GM19193 (cell line): ENCODE measurements around the gene ZCCHC17.

ENCODE experiments used
- POLR2A ChIP-seq: IDR thresholded peaks from 4 replicates; pipeline ENCODE4 v1.6.1; 2011; ENCODE audit not compliant: insufficient read depth, insufficient read length; ENCODE audit errors: extremely low read depth

The ZCCHC17 gene, protein sequence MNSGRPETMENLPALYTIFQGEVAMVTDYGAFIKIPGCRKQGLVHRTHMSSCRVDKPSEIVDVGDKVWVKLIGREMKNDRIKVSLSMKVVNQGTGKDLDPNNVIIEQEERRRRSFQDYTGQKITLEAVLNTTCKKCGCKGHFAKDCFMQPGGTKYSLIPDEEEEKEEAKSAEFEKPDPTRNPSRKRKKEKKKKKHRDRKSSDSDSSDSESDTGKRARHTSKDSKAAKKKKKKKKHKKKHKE

DNA sequence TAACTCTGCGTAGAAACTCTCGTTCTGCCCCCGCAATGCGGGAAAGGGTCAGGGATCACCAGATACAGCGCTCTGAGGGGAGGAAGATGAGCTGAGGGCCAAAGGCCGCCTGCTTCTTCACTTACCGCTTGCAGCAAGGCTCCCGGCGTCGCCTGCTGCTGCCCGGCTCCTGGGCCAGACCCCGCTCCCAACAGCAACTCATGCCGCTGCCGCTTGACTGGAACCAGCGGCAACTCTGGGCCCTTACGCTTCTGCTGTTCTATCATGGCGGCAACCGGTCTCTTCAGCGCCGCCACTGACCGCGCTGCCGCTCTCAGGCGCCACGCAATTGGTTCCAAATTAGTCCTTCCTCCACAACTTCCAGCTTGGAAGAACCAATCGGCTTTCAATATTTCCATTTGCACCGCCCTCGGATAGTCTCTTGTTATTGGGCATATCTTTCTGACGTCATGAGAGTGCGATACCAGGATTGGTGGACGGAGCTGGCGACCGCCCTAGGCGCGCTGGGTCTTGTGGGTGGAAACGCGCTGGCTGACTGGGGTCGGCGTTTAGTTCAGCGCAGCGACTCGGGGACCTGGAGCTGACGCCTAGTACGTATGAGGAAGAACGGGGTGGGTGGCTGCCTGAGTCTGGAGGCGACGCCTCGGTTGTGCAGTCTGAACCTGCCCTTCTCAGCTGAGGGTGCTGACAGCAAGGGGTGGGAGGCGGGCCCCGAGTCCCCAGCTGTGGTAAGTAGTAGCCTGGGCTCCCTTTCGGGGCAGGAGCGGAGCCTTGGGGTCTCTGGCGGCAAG is at the start of gene ZCCHC17, which contains the start of gene SNRNP40:
TSS of gene ZCCHC17 (plus strand) at position 547 of the 791 bp plus-strand sequence. CDS start 13,067 bp downstream, outside the sequence.
TSS of gene SNRNP40 (minus strand) at position 303 of the 791 bp plus-strand sequence. CDS start at position 266, 37 bp downstream.
- TF ChIP-seq POLR2A = peak; percentile 96

DNA sequence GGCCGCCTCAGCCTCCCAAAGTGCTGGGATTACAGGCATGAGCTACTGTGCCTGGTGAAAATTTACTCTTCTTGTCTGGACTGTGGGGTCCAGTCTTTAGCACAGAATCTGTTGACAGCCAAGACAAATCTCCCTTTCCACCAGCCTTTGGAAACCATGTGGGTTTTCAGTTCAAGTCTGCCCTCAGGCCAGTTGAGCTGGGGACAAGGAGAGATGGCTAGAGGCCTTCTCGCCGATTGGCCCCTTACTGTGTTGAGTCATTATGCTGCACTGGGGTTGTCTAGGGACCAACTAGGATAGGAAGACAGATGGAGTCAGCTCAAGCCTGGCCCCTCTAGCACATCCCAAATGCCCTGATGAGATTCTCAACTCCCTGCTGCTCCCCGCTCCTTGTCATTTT is 48.6 kb upstream of the ZCCHC17 start:
- no peak for TF ChIP-seq POLR2A

DNA sequence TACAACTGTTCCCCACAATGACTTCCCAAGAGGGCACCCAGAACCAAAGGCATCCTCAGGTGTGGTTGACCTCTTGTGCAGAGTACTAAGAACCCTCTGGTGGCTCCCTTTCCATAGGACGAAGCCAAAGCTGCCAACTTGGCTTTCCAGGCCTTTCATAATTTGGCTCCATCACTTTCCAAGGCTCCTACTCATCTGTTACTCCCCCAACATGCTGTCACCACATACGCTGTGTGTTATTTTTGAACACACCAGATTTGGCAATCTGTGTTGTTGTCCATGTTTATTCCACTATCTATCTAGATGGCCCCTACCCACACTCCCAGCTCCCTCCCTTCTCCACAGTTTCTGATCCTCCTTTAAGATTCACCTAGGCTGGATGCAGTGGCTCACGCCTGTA is 47.0 kb upstream of the ZCCHC17 start:
- no peak for TF ChIP-seq POLR2A

DNA sequence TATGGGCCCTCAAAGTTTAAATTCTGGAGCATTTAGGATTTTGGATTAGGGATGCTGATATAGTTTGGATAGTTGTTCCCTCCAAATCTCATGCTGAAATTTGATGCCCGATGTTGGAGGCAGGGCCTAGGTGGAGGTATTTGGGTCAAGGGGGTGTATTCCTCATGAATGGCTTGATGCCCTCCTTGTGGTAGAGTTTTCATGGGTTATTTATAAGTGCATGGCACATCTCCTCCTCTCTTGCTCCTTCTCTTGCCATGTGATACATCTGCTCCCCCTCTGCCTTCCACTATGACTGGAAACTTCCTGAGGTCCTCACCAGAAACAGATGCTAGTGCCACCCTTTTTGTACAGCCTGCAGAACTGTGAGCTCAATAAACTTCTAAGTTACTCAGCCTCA is 39.6 kb upstream of the ZCCHC17 start:
- TF ChIP-seq POLR2A = no peak

DNA sequence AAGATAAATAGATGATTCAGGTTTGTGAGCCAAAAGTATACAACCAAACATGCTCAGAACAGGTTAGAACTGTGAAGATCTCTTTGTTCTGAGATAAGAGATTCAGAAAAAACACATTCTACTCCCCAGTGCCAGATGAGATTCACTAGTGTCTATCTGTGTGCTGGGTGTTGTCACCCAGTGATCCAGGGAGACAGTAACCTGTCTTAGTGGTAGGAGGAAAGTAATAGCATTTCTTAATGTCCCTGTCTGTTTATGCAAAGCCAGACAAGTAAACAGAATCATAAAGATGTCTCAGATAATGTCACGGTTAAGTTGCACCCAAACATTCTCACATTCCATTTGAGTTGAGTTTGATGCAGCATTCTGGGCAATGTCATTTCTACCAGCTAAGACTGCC is 38.3 kb upstream of the ZCCHC17 start:
- no peak for TF ChIP-seq POLR2A

DNA sequence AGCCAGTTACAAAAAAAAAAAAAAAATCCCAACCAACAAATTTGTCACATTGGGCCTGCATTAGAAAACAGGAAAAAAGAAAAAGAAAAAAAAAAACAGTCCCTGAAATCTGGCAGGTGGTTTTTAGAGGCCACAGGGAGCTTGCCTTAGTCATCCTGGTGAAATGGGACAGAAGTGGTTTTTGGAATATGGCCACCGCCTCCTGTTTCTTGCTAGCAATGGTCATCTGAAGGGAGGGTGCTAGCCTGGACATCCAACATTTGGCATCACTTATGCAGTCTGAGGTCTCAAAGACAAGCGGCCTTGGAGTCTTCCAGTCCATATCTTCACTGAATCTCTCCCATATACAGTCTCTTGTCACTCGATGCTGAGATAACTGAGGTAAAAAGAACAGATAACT is 37.1 kb upstream of the ZCCHC17 start:
- no peak for TF ChIP-seq POLR2A

DNA sequence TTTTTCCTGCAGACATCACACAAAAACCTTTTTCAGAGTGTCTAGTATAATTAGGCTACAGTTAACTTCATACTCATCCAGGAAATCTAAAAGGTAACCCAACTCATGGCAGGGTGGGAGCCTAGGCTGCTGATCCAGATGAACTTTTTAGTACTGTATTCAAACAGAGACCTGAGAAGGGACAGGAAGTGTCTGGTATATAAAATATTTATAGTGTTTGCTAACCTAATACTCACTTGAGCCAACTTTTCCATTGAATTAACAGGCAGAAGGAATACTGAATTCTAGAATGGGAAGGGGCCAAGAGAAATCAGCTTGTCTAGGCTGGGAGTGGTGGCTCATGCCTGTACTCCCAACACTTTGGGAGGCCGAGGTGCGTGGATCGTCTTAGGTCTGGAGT is 34.9 kb upstream of the ZCCHC17 start:
- no peak for TF ChIP-seq POLR2A

DNA sequence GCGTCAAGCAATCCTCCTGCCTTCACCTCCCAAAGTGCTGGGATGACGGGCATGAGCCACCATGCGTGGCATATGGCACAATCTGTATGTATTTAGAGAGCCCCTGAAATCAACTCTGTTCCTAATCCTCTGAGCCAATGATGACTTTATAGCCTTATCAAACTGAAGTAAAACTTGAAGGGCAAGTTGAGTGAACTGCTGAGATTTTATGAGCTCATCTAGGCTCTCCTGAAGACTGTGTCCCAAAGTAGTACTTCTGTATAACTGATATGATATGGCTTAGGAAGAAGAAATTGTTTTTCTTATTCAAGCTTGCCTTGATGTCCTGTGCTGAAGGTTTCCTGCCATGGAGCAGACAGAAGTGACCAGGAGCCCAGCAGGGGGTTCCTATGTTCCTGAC is 33.4 kb upstream of the ZCCHC17 start:
- no peak for TF ChIP-seq POLR2A

DNA sequence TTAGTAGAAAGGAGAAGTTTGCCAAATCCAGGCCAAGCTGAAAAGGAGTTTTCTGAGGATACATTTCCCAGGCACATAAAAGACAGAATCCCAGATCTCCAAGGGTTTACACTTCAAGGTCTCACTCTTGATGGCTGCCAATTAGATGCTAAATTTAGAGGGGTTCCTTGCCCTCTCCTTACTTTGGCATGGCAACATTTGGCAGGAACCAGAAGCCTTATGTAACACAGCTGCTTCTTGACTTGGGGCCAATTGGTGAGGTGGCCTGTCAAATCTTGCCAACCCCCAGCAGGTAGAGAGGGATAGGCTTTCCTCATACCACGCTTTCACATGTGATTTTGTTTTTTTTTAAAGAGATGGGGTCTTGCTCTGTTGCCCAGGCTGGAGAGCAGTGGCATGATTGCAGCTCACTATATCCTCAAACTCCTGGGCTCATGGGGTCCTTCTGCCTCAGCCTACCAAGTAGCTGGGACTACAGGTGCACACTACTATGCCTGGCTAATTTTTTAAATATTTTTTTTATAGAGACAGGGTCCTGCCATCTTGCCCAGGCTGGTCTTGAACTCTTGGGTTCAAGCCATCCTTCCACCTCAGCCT is 31.9 kb upstream of the ZCCHC17 start:
- no peak for TF ChIP-seq POLR2A

DNA sequence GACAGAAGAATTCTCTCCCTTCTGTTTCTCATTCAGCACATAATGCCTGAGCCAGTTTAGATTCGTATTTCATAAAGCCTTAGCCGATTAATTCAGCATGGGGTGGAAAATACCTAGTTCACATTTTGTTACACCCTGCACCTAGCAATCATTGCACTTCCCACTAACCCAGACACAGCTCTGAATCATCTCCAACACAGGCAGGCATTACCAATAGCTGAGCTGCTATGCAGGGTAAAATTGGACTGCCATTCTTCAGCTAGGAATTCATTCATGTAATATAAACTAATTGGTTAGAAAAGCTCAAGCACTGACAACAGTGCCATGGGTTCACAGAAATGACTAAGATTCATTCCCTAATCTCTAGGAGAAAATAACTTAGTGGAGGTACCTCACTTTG is 30.3 kb upstream of the ZCCHC17 start:
- TF ChIP-seq POLR2A = no peak

DNA sequence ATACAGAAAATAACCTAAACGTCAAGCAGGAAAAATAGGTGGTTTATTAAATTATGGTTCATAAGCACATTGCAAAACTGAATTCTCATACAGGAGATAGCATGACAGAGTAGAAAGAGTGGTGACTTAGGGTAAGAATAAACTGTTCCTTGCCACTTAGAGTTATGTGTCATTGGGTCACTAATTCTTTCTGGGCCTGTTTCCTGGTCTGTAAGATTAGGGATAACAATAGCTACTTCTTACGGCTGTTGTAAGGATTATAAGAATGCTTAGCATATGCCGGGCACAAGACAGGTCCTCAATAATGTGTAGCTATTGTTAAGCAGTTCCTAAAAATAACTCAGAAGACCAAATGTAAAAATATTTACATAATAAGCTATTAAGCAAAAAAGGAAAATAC is 24.5 kb upstream of the ZCCHC17 start:
- TF ChIP-seq POLR2A = no peak

DNA sequence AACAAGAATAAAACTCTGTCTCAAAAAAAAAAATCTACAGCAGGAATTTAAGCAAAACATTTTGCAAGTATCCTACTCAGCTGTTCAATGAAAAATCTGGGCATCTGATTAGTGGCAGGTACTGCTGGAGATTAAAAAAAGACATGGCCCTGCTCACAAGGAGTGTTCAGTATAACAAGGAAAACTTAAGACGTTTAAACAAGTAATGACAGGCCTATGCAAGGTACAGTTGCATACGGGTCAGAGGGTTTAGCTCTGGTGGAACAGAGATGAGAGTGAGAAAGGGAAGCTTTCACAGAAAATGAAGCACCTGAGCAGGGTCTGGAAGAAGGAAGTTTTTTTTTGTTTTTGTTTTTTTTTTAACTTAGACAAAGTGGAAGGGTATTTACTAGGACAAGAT is 23.2 kb upstream of the ZCCHC17 start:
- no peak for TF ChIP-seq POLR2A

DNA sequence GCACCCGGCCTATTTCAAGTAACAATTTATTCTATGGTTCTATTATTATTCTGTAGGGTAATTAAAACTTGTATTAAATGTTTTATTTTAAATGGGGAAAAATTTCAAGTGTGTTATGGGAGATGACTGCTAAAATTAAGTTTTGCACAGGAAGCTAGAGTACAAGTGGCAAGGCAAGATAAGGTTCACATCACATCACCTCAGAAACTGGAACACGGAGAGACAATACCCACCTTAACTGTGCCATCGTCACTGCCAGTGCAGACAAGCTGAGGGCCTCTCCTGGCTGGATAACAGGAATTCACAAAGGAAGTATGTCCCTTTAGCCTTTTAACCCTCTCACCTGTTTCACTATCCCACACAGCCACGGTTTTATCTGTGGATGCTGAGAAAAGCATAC is 7.8 kb upstream of the ZCCHC17 start:
- no peak for TF ChIP-seq POLR2A

DNA sequence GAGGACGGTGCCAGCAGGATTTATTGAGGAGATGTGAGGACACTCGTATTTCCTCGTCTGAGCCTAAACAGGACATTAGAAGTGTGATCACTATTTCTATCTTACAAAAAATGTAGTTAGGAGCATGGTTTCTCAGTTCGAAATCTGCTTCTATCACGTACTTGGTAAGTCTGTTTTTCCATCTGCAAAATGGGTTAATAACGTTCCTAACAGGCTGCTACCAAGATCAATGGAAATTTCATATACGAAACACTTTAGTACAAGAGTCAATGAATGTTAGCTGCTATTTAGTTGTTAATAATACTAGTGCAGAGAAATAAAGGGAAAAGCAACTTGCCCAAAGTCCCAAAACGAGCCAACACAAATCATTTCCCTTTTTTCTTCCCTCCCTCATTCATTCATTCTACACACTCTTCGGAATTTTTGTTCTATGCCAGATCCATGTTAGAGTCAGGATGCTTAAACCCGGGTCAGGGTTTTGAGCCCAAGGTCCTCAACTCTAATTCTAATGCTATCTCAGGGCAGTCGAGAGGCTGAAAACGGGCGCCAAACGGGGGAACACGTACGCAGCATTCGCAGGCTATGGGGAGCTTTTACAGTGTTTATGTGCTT is 852 bp upstream of the ZCCHC17 start:
- TF ChIP-seq POLR2A = no peak

DNA sequence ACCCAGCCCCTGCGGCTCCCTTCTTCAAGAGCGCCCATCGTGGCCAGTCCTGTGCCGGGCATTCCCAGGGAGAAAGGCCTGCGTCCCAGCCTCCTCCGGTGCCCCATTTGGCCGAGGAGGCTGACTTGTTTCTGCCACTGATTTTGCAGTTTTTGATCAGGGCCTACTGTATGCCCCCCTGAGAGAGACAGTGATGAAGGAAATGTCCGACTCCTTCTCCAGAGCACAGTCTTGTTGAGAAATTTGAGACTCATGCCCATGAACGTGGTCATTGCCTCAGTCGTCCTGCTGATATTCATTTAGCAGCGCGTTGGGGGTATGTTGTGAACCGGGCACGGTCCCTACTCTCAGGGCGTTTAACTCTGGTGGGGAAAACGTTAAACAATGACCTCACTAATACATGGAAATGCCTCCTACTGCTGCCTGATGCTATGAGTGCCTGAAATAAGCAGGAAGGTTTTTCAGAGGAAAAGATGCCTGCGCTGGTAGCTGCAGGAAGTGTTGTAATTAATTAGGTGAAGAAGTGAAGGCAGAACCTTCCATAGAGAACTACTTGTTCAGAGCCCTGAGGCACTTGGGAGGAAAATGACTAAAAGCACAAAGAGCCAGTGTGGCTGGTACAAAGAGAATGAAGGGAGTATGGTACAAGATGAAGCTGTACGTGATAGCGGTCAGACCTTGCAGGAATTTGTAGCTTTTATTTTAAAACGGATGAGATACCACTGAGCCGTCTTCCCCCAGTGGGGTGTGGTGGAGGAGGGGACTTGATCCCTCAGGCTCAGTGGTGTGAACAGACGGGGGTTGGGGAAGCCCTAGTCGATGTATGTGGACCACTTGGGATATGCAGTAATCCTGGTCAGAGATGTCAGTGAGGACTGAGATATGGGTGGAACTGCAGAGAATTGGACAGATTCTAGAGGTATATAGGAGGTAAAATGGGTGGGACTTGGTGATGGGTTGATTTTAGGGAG is 730 bp downstream of the ZCCHC17 start:
- no peak for TF ChIP-seq POLR2A

DNA sequence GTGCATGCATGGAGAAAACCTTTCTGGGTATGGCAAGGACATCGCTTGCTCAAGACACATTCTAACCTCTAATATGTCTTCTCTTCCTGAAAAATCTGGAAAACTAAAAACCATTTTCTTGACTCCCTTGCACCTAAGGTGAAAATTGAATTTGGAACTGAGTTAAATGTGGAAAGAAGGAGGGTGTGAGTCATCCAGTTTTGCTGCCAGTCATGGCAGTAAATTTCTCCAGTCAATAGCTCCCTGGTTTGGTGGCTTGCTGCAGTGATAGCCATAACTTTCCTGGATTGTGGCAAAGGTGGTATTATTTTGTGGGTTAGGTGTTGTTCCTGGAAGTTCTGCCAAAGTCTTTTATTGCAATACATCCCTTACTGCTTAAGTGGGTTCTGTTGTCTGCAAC is 2.5 kb downstream of the ZCCHC17 start:
- TF ChIP-seq POLR2A = no peak
